Measurements from ENCODE around the gene SART3.

SART3 gene

DNA sequence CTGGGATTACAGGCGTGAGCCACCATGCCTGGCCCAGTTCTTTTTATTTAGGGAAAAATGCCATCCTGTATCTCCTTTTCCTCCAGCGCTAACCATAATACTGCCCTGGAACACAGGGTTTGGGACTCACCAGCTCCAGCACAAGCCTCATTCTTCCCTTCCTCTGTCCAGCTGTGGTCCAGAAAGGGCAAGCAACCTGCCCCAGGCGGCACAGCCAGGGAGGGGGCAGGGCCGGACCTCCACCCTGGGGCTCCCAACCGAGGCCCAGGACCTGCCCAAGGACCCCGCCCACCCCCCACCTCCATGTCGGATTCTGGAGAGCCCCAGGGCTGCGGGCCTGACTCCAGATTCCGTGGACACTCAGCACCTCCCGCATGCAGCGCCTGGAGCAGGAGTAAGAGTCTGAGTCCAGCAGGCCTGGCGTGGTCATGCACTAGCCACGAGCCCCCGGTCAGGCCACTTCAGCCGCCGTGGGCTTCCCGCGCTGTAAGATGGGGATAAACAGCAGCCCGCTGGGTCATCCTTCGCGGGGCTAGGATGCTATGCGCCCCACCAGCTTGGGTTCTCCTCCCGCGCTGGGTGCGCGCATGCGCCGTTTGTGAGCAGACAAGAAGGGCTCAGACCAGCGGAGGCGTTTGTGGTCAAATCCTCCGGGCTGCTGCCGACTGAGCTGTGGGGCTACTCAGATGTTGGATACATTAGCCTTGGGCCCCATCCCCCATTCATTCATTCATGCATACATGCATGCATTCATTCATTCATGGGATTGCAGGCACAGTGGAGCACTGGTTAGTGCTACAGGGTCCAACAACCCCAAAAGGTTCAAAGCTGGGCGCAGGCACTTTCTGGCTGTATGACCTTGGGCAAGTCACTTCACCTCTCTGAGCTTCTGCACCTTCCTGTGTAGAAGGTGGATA, 20.6 kb upstream of the SART3 start:
- TF ChIP-seq, protein P1, sequence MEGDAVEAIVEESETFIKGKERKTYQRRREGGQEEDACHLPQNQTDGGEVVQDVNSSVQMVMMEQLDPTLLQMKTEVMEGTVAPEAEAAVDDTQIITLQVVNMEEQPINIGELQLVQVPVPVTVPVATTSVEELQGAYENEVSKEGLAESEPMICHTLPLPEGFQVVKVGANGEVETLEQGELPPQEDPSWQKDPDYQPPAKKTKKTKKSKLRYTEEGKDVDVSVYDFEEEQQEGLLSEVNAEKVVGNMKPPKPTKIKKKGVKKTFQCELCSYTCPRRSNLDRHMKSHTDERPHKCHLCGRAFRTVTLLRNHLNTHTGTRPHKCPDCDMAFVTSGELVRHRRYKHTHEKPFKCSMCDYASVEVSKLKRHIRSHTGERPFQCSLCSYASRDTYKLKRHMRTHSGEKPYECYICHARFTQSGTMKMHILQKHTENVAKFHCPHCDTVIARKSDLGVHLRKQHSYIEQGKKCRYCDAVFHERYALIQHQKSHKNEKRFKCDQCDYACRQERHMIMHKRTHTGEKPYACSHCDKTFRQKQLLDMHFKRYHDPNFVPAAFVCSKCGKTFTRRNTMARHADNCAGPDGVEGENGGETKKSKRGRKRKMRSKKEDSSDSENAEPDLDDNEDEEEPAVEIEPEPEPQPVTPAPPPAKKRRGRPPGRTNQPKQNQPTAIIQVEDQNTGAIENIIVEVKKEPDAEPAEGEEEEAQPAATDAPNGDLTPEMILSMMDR (IDR thresholded peaks at IDR 0.05) = no peak

DNA sequence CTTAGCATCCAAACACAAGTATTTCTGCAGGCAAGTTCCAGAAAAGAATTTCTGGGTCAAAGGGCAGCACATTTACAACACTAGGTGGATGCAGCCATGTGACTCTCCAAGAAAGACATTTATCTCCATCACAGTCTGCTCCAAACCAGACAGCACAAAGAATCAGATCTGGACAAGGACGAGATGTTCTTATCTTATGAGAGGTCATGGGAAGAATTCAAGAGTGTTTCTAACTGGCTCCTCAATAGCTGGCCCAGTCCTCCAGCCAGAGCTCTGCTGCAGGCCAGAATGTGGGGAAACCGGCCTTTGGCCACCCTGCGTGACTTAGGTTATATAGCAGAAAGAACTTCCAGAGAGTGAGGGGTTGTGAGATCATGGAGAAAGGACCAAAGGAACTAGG, 19.6 kb upstream of the SART3 start:
- TF ChIP-seq, protein P1 (IDR thresholded peaks at IDR 0.05) = no peak

DNA sequence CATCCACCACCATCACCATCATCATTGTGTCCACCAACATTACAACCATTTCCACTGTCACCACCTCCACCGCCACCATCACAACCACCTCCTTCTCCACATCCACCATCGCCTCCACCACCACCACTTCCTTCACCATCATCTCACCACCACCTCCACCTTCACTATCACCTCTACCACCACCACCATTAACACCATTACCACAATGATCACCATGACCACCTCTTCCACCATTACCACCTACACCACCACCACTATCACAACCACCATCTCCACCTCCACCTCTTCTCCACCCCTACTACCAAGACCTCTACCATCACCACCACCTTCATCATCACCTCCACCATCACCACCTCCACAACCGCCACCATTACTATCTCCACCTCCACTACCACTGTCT, 17.8 kb upstream of the SART3 start:
- TF ChIP-seq, protein P1 (IDR thresholded peaks at IDR 0.05) = no peak

DNA sequence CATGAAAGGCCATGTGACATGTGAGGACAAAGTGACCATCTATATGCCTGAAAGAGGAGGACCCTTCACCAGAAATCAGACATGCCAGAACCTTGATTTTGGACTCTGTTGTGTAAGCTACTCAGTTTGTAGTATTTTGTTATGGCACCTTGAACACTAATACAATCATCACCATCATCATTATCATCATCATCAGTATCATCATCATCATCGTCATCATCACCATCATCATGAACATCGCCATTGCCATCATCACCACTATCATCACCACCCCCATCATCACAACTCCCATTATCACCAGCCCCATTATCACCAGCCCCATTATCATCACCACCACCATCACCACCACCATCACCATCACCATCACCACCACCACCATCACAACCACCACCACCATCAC, 17.3 kb upstream of the SART3 start:
- TF ChIP-seq, protein P1 (IDR thresholded peaks at IDR 0.05) = no peak

DNA sequence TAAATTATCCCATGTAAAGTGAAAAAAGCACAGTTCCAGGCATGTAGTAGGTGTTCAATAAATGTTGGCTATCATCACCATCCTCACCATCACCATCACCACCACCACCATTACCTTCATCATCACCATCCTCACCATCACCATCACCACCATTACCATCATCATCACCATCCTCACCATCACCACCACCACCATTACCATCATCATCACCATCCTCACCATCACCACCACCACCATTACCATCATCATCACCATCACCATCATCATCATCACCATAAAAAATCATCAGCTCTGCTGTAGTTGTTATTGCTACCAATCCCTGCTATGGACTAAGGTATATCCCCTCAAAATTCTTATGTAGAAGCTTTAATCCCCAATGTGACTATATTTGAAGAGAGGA, 16.5 kb upstream of the SART3 start:
- TF ChIP-seq, protein P1 (IDR thresholded peaks at IDR 0.05) = no peak

DNA sequence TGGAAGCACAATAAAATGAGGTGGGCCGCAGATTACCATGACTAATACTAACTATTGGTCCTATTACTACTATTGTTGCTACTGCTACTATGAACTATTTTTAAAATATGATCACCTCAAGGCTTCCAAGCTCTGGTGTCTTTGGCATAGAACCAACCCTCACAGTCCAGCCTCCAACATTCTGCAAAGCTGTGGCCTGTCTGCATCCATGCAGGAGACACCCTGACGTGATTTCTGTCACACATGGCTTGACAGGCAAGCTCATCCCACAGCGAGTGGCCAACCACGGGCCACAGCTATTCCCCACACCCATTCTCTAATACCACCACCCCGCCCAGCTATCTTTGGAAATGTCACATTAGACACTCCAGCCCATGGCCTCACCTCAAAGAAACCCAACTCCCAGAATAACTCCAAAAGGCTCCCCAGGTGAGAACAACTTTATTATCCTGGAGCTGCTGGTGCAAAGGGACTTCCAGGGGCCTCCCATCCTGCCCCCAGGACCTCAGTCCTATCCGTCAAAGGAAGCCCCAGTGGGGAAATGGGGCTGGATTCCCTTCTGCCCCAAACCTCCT, 15.8 kb upstream of the SART3 start:
- TF ChIP-seq, protein P1 (IDR thresholded peaks at IDR 0.05) = no peak

DNA sequence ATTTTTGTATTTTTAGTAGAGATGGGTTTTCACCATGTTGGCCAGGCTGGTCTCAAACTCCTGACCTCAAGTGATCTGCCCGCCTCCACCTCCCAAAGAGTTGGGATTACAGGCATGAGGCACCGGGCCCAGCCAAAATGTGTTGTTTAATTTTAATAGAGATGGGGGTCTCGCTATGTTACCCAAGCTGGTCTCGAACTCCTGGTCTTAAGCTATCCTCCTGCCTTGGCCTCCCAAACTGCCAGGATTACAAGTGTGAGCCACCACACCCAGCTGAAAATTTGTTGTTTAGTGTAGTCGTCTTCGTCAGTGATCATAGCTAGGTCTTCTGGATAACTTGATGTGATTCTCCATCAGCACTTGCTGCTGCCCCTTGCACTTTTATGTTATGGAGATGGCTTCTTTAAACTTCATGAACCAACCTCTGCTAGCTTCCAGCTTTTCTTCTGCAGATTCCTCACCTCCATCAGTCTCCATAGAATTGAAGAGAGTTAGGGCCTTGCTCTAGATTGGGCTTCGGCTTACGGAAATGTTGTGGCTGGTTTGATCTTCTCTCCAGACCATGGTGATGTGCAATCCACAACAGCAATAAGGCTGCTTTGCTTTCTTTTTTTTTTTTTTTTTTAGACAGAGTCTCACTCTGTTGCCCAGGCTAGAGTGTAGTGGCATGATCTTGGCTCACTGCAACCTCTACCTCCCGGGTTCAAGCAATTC, 14.4 kb upstream of the SART3 start:
- TF ChIP-seq, protein P1 (IDR thresholded peaks at IDR 0.05) = no peak

All from LNCAP (cell line).